Raji (cell line): ENCODE measurements around the gene GGA3.
A peak's percentile ranks its signal among the peaks of the same experiment; 100 is the strongest.

Experiments used
- POLR2A ChIP-seq: IDR thresholded peaks from 2 replicates; pipeline ENCODE4 v1.6.1; 2011; ENCODE audit warnings: low read depth, low read length, control low read depth; ENCODE audit not compliant: insufficient read depth

GGA3 gene

DNA sequence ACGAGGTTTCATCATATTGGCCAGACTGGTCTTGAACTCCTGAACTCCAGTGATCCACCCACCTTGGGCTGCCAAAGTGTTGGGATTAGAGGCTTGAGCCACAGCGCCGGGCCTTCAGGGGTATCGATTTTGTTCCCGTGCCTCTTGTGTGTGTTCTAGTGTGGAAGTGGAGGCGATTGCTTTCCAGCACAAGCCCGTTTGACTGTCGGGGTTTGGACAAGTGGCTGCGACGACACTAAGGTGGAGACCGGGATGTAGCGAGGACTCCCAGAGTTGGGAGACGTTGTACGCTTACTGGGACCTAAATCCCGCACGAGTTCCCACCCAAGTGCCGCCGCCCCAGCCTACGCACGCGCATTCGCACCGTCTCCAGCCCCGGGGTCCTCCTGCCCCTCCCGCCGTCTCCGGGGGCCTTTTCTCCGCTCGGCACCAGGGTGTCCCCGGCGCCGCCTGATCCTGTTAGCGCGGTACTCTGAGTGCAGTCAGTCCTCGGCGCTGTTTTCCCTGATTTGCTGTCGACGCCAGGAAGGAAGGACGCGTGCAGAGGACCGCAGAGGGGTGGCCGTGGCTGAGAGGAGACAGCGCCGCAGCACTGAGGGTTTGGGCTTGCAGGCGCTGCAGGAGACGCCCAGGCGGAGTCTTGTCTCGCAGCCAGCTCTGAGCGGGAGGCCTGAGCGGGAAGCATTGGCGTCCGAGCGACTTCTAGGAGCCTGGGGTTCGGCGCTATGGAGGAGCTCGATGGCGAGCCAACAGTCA, 56.2 kb downstream of the GGA3 start, which contains the start of gene NUP85:
TSS of gene NUP85 (plus strand) at position 643 of the 756 bp plus-strand sequence. CDS start at position 726, 83 bp downstream.
- TF ChIP-seq POLR2A: peak; percentile 95

DNA sequence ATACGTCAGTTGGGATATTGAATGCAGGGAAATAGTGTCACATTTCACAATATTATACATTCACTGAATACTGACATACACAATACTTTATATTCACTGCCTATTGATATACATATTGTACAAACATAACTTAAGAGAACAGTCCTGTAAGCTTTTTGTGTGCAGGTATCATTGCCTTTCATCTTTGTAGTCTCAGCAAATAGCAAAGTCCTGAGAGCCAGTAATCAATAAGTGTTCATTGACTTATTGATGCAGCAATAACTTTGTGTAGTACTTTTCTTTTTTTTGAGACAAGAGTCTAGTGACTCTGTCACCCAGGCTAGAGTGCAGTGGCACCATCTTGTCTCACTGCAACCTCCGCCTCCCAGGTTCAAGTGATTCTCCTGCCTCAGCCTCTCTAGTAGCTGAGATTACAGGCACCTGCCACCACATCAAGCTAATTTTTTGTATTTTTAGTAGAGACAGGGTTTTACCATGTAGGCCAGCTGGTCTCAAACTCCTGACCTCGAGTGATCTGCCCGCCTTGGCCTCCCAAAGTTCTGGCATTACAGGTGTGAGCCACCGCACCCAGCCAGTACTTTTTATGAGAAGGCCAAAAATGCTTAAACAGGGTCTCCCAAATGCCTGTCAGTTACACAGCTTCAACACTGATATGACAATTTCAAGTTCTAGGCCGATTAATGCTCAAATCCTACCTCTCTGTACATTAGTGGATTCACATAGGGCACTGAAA, 61.4 kb downstream of the GGA3 start:
- TF ChIP-seq POLR2A: no peak

DNA sequence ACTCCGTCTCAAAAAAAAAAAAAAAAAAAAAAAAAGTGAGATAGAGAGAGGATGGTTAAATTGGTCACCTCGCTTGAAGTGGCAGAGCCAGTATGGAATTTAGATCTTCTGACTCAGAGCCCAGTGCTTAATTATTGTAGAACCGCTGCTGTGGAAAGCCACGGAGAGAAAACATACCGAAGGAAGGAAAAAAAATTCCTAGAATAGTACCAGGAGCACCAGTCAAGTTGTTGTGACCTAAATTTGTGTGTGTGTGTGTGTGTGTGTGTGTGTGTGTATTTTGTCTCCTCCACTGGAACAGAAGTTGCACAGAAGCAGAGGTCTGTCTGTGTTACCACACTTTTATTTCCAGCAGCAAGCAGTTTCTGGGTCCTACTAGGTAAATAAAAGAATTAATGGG, 66.5 kb downstream of the GGA3 start:
- TF ChIP-seq POLR2A: no peak

DNA sequence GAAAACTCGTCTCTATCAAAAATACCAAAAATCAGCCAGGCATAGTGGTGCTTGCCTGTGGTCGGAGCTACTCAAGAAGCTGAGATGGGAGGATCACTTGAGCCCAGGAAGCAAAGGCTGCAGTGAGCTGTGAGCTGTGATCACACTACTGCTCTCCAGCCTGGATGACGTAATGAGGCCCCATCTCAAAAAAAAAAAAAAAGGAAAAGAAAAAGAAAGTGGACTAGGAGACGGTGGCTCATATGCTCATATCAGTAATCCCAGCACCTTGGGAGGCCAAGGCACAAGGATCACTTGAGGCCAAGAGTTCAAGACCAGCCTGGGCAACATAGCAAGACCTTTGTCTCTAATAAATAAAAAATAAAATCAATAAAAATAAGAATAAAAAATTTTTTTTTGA, 69.8 kb downstream of the GGA3 start:
- TF ChIP-seq POLR2A: no peak

GRCh38 chr17:75188614-75189013, 72.8 kb downstream of the GGA3 start:
- no peak for TF ChIP-seq POLR2A
